H9 (cell line): Measurements from ENCODE around the gene SYT9. TPM values are rescaled to one million over a fixed set of nuclear protein-coding genes. Genes with fewer than 3 reads are reported as not detected.

Source experiments
- DNase-seq: peaks from one replicate; pipeline ENCODE4 v3.0.0-alpha.2; 2017
- H2AFZ ChIP-seq: one replicate; pipeline ENCODE4 v1.6.1; 2013; ENCODE audit warnings: mild to moderate bottlenecking, low read length, control low read depth, moderate library complexity
- H2AK5ac ChIP-seq: 2 replicates; pipeline ENCODE4 v1.6.1; 2013; ENCODE audit warnings: low read length, control low read depth, mixed read lengths; ENCODE audit not compliant: insufficient read length
- H2BK120ac ChIP-seq: one replicate; pipeline ENCODE4 v1.6.1; 2013; ENCODE audit warnings: low read depth, mild to moderate bottlenecking, low read length, control low read depth, inconsistent platforms; ENCODE audit not compliant: poor library complexity, severe bottlenecking
- H2BK12ac ChIP-seq: 2 replicates; pipeline ENCODE4 v1.6.1; 2013; ENCODE audit warnings: low read length, control low read depth, mixed read lengths, low read depth; ENCODE audit not compliant: insufficient read length
- H2BK15ac ChIP-seq: 2 replicates; pipeline ENCODE4 v1.6.1; 2013; ENCODE audit warnings: low read depth, low read length, control low read depth
- H2BK20ac ChIP-seq: one replicate; pipeline ENCODE4 v1.6.1; 2013; ENCODE audit warnings: low read depth, mild to moderate bottlenecking, low read length, control low read depth, inconsistent platforms; ENCODE audit not compliant: poor library complexity, severe bottlenecking
- H2BK5ac ChIP-seq: 2 replicates; pipeline ENCODE4 v1.6.1; 2013; ENCODE audit warnings: low read length, control low read depth, mixed read lengths; ENCODE audit not compliant: insufficient read length
- H3K14ac ChIP-seq: 2 replicates; pipeline ENCODE4 v1.6.1; 2013; ENCODE audit warnings: low read length, control low read depth; ENCODE audit not compliant: insufficient read depth
- H3K18ac ChIP-seq: 2 replicates; pipeline ENCODE4 v1.6.1; 2013; ENCODE audit warnings: low read depth, mild to moderate bottlenecking, mixed read lengths, low read length, control low read depth; ENCODE audit not compliant: insufficient read length
- H3K23ac ChIP-seq: 2 replicates; pipeline ENCODE4 v1.6.1; 2013; ENCODE audit warnings: low read length, control low read depth, mixed read lengths, low read depth; ENCODE audit not compliant: insufficient read length
- H3K23me2 ChIP-seq: 2 replicates; pipeline ENCODE4 v1.6.1; 2013; ENCODE audit warnings: low read depth, mild to moderate bottlenecking, mixed read lengths, low read length, control low read depth; ENCODE audit not compliant: insufficient read length, poor library complexity, severe bottlenecking
- H3K27ac ChIP-seq: 2 replicates; pipeline ENCODE4 v1.5.1; 2013; ENCODE audit warnings: low read length, control low read depth, mixed read lengths, low read depth; ENCODE audit not compliant: insufficient read length
- H3K27me3 ChIP-seq: 2 replicates; pipeline ENCODE4 v1.6.1; 2013; ENCODE audit warnings: low read length, control low read depth, inconsistent platforms; ENCODE audit not compliant: insufficient read depth
- H3K4ac ChIP-seq: 2 replicates; pipeline ENCODE4 v1.6.1; 2013; ENCODE audit warnings: low read depth, mild to moderate bottlenecking, control low read depth, inconsistent platforms, low read length, moderate library complexity
- H3K4me1 ChIP-seq: 2 replicates; pipeline ENCODE4 v1.6.1; 2013; ENCODE audit warnings: low read length, control low read depth, inconsistent platforms; ENCODE audit not compliant: insufficient read depth
- H3K4me2 ChIP-seq: 2 replicates; pipeline ENCODE4 v1.6.1; 2013; ENCODE audit warnings: low read length, control low read depth, mixed read lengths; ENCODE audit not compliant: insufficient read length, insufficient read depth
- H3K56ac ChIP-seq: 2 replicates; pipeline ENCODE4 v1.6.1; 2013; ENCODE audit warnings: low read depth, mild to moderate bottlenecking, mixed read lengths, low read length, control low read depth; ENCODE audit not compliant: insufficient read length
- H3K79me1 ChIP-seq: 2 replicates; pipeline ENCODE4 v1.6.1; 2013; ENCODE audit warnings: low read depth, mild to moderate bottlenecking, moderate library complexity, low read length, control low read depth, inconsistent platforms; ENCODE audit not compliant: insufficient read depth, poor library complexity, severe bottlenecking
- H3K79me2 ChIP-seq: 2 replicates; pipeline ENCODE4 v1.6.1; 2013; ENCODE audit warnings: low read length, control low read depth, inconsistent platforms; ENCODE audit not compliant: insufficient read depth
- H3K9ac ChIP-seq: 2 replicates; pipeline ENCODE4 v1.6.1; 2013; ENCODE audit warnings: low read length, control low read depth, mixed read lengths; ENCODE audit not compliant: insufficient read length; ENCODE audit errors: extremely low read depth
- H3K9me3 ChIP-seq: one replicate; pipeline ENCODE4 v1.6.1; 2013; ENCODE audit warnings: low read depth, low read length, inconsistent platforms; ENCODE audit not compliant: control insufficient read depth
- H3T11ph ChIP-seq: one replicate; pipeline ENCODE4 v1.6.1; 2013; ENCODE audit warnings: mild to moderate bottlenecking, low read length, control low read depth, inconsistent platforms
- H4K20me1 ChIP-seq: one replicate; pipeline ENCODE4 v1.6.1; 2013; ENCODE audit not compliant: control insufficient read depth, insufficient read length, insufficient read depth
- H4K5ac ChIP-seq: 2 replicates; pipeline ENCODE4 v1.6.1; 2013; ENCODE audit warnings: low read depth, mild to moderate bottlenecking, mixed read lengths, low read length, control low read depth; ENCODE audit not compliant: insufficient read length
- H4K8ac ChIP-seq: replicated peaks from 2 replicates; pipeline ENCODE4 v1.6.1; 2013; ENCODE audit warnings: low read length, control low read depth, mixed read lengths, low read depth; ENCODE audit not compliant: insufficient read length
- H4K91ac ChIP-seq: 2 replicates; pipeline ENCODE4 v1.6.1; 2013; ENCODE audit warnings: low read depth, mild to moderate bottlenecking, moderate library complexity, mixed read lengths, low read length, control low read depth; ENCODE audit not compliant: insufficient read length
- H3K27ac Mint-ChIP-seq, 3 experiments: 2 replicates in 2 of 3; 3 replicates in 1 of 3; pipeline ENCODE4 v1.8.0; 2020 to 2021; ENCODE audit warnings: mixed read lengths in 3 of 3, mild to moderate bottlenecking in 1 of 3, moderate library complexity in 1 of 3
- H3K27me3 Mint-ChIP-seq: 2 replicates; pipeline ENCODE4 v1.8.0; 2021; ENCODE audit warnings: low read depth, mild to moderate bottlenecking, moderate library complexity, mixed read lengths
- H3K36me3 Mint-ChIP-seq, 3 experiments: 2 replicates in 2 of 3; 3 replicates in 1 of 3; pipeline ENCODE4 v1.8.0; 2020 to 2021; ENCODE audit warnings: low read depth in 3 of 3, mixed read lengths in 3 of 3; ENCODE audit not compliant: insufficient read depth in 1 of 3
- H3K4me1 Mint-ChIP-seq, 2 experiments: 2 replicates each; pipeline ENCODE4 v1.8.0; 2020; ENCODE audit warnings: mixed read lengths in 2 of 2
- H3K4me3 Mint-ChIP-seq, 2 experiments: 2 replicates in 1 of 2; 3 replicates in 1 of 2; pipeline ENCODE4 v1.8.0; 2020 to 2021; ENCODE audit warnings: mild to moderate bottlenecking in 2 of 2, mixed read lengths in 2 of 2, moderate library complexity in 1 of 2
- H3K9me3 Mint-ChIP-seq, 2 experiments: 2 replicates in 1 of 2; 3 replicates in 1 of 2; pipeline ENCODE4 v1.8.0; 2020; ENCODE audit warnings: mild to moderate bottlenecking in 2 of 2, mixed read lengths in 2 of 2, moderate library complexity in 1 of 2
- WGBS: extraction: QIAGEN DNeasy Blood & Tissue Kit; methylation state at CpG from one replicate; pipeline ENCODE4 v1.1.7; 2013; ENCODE audit warnings: missing lambda C conversion rate, low lambda C conversion rate, mixed read lengths; ENCODE audit not compliant: insufficient read length; ENCODE audit errors: extremely low coverage; 5-methylcytosine and 5-hydroxymethylcytosine counted together
- total RNA-seq: library from RNA; stranded (reverse); gene quantifications from 2 replicates; pipeline ENCODE4 v1.2.1, GENCODE V29; 2021
- TF ChIP-seq, protein P1 (sequence below): fragments of 200-600 bp; sonication (generic); conservative IDR thresholded peaks from 3 replicates; pipeline ENCODE4 v1.8.0; 2021; ENCODE audit warnings: antibody characterized with exemption, mild to moderate bottlenecking

SYT9 gene
- total RNA-seq, 1 experiment from 2014 or later = 0.63 TPM

DNA sequence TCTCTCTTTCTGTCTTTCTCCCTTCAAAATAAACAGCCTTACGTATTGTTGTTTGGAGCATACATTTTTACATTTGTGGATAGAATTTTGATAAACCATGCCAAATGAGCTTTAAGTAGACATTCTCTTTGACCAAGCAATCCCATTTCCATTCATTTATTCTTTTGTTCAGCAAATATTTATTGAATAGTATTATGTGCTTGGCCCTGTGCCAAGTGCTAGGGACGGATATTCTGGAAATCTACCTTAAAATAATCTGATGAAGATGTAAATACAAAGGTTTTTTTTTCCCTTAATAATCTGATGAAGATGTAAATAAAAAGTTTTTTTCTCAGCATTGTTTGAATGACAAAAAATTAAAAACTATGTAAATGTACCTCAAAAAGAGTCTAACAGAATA, 235.7 kb downstream of the SYT9 start:
- H4K91ac ChIP-seq = no peak overlapping the region
- Mint-ChIP-seq H3K4me1 (peaks cover 25 to 34% of the 10 kb centered on the region in 2 experiments), H3K9me3 (no peaks in the 10 kb centered on the region), H3K36me3 (no peaks in the 10 kb centered on the region), H3K4me3 (no peak overlapping the region), H3K27ac (no peak overlapping the region), H3K27me3 (no peaks in the 10 kb centered on the region)
- peaks cover 3% of the 10 kb centered on the region; the same call in 1 of the 2 replicates for H3K4me1 ChIP-seq
- no peak overlapping the region for H3T11ph ChIP-seq
- H4K5ac ChIP-seq = no peak overlapping the region
- no peak overlapping the region for H3K18ac ChIP-seq
- H2BK120ac ChIP-seq = no peak overlapping the region
- no peak overlapping the region for H2BK5ac ChIP-seq
- H3K79me2 ChIP-seq = no peaks in the 10 kb centered on the region
- no peak overlapping the region for H3K27ac ChIP-seq
- H4K8ac ChIP-seq = no peak overlapping the region
- no peaks in the 10 kb centered on the region for H3K79me1 ChIP-seq
- no peak overlapping the region for H3K56ac ChIP-seq
- no peak overlapping the region for H3K4ac ChIP-seq
- H2BK12ac ChIP-seq = no peak overlapping the region
- H2BK15ac ChIP-seq = no peak overlapping the region
- H3K23ac ChIP-seq = no peak overlapping the region
- no peak overlapping the region for H2BK20ac ChIP-seq
- no peaks in the 10 kb centered on the region for H4K20me1 ChIP-seq
- no peak overlapping the region for H2AFZ ChIP-seq
- no peak overlapping the region for H3K14ac ChIP-seq
- no peak overlapping the region for H3K4me2 ChIP-seq
- no CpG with 5 or more reads among the region's 2 CpGs for WGBS
- H3K23me2 ChIP-seq = no peaks in the 10 kb centered on the region
- no peaks in the 10 kb centered on the region for H3K9me3 ChIP-seq
- TF ChIP-seq, protein P1, sequence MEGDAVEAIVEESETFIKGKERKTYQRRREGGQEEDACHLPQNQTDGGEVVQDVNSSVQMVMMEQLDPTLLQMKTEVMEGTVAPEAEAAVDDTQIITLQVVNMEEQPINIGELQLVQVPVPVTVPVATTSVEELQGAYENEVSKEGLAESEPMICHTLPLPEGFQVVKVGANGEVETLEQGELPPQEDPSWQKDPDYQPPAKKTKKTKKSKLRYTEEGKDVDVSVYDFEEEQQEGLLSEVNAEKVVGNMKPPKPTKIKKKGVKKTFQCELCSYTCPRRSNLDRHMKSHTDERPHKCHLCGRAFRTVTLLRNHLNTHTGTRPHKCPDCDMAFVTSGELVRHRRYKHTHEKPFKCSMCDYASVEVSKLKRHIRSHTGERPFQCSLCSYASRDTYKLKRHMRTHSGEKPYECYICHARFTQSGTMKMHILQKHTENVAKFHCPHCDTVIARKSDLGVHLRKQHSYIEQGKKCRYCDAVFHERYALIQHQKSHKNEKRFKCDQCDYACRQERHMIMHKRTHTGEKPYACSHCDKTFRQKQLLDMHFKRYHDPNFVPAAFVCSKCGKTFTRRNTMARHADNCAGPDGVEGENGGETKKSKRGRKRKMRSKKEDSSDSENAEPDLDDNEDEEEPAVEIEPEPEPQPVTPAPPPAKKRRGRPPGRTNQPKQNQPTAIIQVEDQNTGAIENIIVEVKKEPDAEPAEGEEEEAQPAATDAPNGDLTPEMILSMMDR = no peak
- H3K27me3 ChIP-seq = no peaks in the 10 kb centered on the region
- H3K9ac ChIP-seq = no peak overlapping the region
- no peak overlapping the region for H2AK5ac ChIP-seq
- no peak for DNase-seq
